SK-N-SH treated with all-trans-retinoic acid at 6 μM for 48 hours (cell line): ENCODE data around the gene KRTAP2-3.

ENCODE experiments used
- ARNTL ChIP-seq: fragments of 450-650 bp; formaldehyde crosslinking; IDR thresholded peaks from 2 replicates; pipeline ENCODE4 v1.5.0; 2020; ENCODE audit warnings: low read depth, mild to moderate bottlenecking, moderate library complexity, borderline replicate concordance
- ISL1 ChIP-seq: fragments of 250-450 bp; sonication (Bioruptor Pico); IDR thresholded peaks from 2 replicates; pipeline ENCODE4 v2.1.2; 2022; ENCODE audit warnings: mild to moderate bottlenecking, moderate library complexity
- POU6F1 ChIP-seq: fragments of 250-450 bp; sonication (Bioruptor Pico); IDR thresholded peaks from 2 replicates; pipeline ENCODE4 v1.8.0; 2021; ENCODE audit warnings: low read depth, mild to moderate bottlenecking, moderate library complexity, borderline replicate concordance
- TCF4 ChIP-seq: fragments of 250-450 bp; sonication (Bioruptor Pico); IDR thresholded peaks from 2 replicates; pipeline ENCODE4 v1.8.0; 2021; ENCODE audit warnings: mild to moderate bottlenecking, moderate library complexity, borderline replicate concordance
- TOX ChIP-seq: fragments of 250-450 bp; sonication (Bioruptor Pico); IDR thresholded peaks from 2 replicates; pipeline ENCODE4 v1.8.0; 2021; ENCODE audit warnings: mild to moderate bottlenecking, moderate library complexity, borderline replicate concordance
- ZFP3 ChIP-seq: fragments of 250-450 bp; sonication (Bioruptor Pico); IDR thresholded peaks from 2 replicates; pipeline ENCODE4 v1.5.0; 2020; ENCODE audit warnings: mild to moderate bottlenecking, moderate library complexity
- ZNF8 ChIP-seq: fragments of 450-650 bp; formaldehyde crosslinking; IDR thresholded peaks from 2 replicates; pipeline ENCODE4 v1.5.0; 2020; ENCODE audit warnings: mild to moderate bottlenecking, moderate library complexity
- TF ChIP-seq, protein P1 (sequence below): fragments of 250-450 bp; sonication (Bioruptor Pico); IDR thresholded peaks from 2 replicates; pipeline ENCODE4 v1.8.0; 2020; ENCODE audit warnings: mild to moderate bottlenecking, moderate library complexity, borderline replicate concordance

GRCh38 chr17:41073676-41074075 lies 13.8 kb upstream of the KRTAP2-3 start:
- TF ChIP-seq ARNTL (CRISPR knock-in tag) (no peak), TCF4 (CRISPR knock-in tag) (no peak), POU6F1 (CRISPR knock-in tag) (no peak), TOX (CRISPR knock-in tag) (no peak), ZNF8 (CRISPR knock-in tag) (no peak), ZFP3 (CRISPR knock-in tag) (no peak), ISL1 (CRISPR knock-in tag) (no peak)
- TF ChIP-seq, protein P1, sequence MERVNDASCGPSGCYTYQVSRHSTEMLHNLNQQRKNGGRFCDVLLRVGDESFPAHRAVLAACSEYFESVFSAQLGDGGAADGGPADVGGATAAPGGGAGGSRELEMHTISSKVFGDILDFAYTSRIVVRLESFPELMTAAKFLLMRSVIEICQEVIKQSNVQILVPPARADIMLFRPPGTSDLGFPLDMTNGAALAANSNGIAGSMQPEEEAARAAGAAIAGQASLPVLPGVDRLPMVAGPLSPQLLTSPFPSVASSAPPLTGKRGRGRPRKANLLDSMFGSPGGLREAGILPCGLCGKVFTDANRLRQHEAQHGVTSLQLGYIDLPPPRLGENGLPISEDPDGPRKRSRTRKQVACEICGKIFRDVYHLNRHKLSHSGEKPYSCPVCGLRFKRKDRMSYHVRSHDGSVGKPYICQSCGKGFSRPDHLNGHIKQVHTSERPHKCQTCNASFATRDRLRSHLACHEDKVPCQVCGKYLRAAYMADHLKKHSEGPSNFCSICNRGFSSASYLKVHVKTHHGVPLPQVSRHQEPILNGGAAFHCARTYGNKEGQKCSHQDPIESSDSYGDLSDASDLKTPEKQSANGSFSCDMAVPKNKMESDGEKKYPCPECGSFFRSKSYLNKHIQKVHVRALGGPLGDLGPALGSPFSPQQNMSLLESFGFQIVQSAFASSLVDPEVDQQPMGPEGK (CRISPR knock-in tag): no peak
